ENCODE results near the gene HOXA13. TPM values are rescaled to one million over a fixed set of nuclear protein-coding genes. Genes with fewer than 3 reads are reported as not detected.
A peak's percentile ranks its signal among the peaks of the same experiment; 100 is the strongest.

The HOXA13 gene
- total and polyA plus RNA-seq, 11 donors: not detected

DNA sequence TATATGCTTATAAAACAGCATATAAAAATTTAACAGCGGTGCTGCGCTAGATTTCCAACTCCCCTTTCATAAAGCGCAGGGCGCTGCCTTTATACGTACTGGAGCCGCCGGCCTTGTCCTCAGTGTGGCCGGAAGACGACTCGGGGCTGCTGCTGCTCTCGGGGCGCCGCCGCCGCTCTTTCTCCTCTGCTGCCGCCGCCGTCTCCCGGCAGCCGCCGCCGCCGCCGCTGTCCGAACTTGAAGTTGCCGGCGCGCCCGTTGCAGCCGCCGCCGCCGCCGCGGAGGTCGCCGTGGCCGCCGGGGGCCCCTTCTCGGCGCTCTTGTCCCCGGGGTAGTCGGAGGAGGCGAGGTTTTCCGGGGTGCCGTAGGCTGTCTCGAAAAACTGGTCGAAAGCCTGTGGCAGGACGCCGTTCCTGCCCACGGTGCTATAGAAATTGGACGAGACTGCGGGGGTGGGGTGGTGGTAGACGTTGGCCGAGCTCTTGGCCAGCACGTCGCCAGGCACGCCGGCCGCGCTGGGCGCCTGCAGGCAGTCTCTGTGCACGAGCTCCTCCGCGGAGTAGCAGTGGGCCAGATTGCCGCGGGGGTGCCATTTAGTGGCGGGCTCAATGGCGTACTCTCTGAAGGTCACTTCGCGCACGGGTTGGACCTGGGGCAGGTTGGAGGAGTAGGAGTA lies 15.4 kb downstream of the HOXA13 start:
- no peak for TF ChIP-seq POLR2A (IDR thresholded peaks at IDR 0.05)
- TF ChIP-seq, protein P1, sequence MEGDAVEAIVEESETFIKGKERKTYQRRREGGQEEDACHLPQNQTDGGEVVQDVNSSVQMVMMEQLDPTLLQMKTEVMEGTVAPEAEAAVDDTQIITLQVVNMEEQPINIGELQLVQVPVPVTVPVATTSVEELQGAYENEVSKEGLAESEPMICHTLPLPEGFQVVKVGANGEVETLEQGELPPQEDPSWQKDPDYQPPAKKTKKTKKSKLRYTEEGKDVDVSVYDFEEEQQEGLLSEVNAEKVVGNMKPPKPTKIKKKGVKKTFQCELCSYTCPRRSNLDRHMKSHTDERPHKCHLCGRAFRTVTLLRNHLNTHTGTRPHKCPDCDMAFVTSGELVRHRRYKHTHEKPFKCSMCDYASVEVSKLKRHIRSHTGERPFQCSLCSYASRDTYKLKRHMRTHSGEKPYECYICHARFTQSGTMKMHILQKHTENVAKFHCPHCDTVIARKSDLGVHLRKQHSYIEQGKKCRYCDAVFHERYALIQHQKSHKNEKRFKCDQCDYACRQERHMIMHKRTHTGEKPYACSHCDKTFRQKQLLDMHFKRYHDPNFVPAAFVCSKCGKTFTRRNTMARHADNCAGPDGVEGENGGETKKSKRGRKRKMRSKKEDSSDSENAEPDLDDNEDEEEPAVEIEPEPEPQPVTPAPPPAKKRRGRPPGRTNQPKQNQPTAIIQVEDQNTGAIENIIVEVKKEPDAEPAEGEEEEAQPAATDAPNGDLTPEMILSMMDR (IDR thresholded peaks at IDR 0.05): no peak
- WGBS, 4 donors: 1 to 5% (median 3%) methylated on average over 34 to 72 of the region's 72 CpGs
- intact Hi-C loops (cut with DNase I): no loop called here
- H3K9me3 ChIP-seq: no peaks in the 10 kb centered on the region
- peak in 1 of 5 donors; percentile 68 for DNase-seq
- H3K4me3 ChIP-seq: peak overlapping the region; percentile 19 to 58 (median 36)
- no peak for ATAC-seq
- peaks cover 84 to 100% (median 100%) of the 10 kb centered on the region in 9 donors for H3K27me3 ChIP-seq
- H3K36me3 ChIP-seq: no peaks in the 10 kb centered on the region
- peak overlapping the region in 1 of 12 donors; percentile 91 for H3K27ac ChIP-seq
- H3K4me1 ChIP-seq: peaks cover 4 to 59% (median 39%) of the 10 kb centered on the region in 12 donors

DNA sequence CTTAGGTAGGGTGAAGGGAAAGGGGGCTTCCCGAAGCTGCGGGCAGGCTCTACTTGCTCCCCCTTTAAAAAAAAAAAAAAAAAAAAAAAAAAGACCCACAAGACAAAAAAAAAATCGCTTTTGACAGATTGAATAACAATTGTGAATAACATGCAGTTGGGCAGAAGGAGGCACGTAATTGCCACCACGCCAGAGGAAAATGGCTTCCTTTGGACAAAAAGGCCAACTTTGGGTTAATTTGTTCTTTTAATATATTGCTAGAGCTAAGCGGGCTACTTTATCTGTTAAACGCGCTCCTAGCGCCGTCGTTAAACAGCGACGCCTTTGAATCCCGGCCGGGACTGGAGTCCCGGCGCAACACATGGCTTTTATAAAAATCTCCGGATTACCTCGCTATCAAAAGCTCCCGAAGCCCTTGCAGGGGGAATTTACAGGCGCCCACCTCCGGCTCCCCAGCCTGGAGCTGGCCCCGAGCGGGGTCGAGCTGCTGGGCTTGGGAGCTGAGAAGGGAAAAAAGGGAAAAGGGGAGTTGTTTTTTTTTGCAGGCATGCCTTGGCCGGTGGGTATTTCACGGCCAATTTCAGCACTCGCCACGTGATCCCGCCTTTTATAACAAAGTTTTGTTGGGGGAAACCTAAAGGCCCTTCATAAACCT lies 16.1 kb downstream of the HOXA13 start:
- Histone ChIP-seq H3K27me3 (peaks cover 84 to 100% (median 100%) of the 10 kb centered on the region in 9 donors), H3K4me3 (peak overlapping the region; percentile 19 to 58 (median 36)), H3K9me3 (no peaks in the 10 kb centered on the region), H3K4me1 (peaks cover 4 to 56% (median 36%) of the 10 kb centered on the region in 12 donors), H3K36me3 (no peaks in the 10 kb centered on the region), H3K27ac (peak overlapping the region in 1 of 12 donors; percentile 91)
- ATAC-seq: no peak
- whole genome bisulfite sequencing, 4 donors: 3 to 4% (median 4%) methylated on average over 30 of the region's 30 CpGs
- intact Hi-C loops (cut with DNase I): no loop called here
- TF ChIP-seq, protein P1 (IDR thresholded peaks at IDR 0.05): no peak
- no peak for TF ChIP-seq POLR2A (IDR thresholded peaks at IDR 0.05)
- no peak for DNase-seq

DNA sequence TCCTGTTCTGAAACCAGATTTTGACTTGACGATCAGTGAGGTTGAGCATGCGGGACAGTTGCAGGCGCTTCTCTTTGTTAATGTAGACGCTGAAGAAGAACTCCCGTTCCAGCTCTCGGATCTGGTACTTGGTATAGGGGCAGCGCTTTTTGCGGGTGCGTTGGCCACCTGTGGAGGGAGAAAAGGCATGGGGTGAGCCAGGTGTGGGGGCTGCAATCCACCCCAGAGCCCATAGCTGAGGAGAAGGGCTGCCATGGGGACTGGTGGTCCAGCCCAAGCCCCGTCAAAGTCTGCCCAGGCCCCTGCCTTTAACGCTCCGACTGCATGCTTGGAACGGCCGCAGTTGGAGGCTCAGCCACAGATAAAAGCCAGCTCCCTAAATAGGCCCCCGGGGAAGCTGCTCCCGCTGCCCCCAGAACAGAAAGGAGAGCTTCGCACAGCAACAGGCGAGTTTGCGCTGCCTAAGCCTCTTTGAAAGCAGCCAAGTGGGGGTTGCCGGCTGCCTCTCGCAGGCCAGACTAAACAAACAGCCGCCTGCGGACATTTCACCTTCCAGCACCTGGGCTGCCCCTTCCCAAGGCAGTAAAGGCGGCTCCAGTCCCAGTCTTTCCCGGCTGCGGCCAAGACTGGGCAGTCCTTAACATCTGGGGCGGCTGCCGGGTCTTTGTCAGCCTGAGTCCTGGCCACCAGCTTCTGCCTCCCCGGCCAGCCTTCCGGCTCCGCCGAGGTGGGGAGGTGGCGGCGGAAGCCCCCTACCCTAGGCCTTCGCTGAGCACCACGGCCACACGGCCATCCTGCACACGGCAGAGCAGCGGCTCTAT lies 16.8 kb downstream of the HOXA13 start:
- intact Hi-C loops (cut with DNase I): no loop called here

More for the DNA sequence above, 16.8 kb downstream of the HOXA13 start:
- peak overlapping the region in 1 of 12 donors; percentile 19 for H3K4me3 ChIP-seq
- no peaks in the 10 kb centered on the region for H3K9me3 ChIP-seq
- no peak for ATAC-seq
- peak overlapping the region in 1 of 12 donors; percentile 91 for H3K27ac ChIP-seq
- 6 to 10% (median 7%) methylated on average over 24 to 39 of the region's 39 CpGs for WGBS, 4 donors
- no peak for TF ChIP-seq POLR2A (IDR thresholded peaks at IDR 0.05)
- TF ChIP-seq, protein P1 (IDR thresholded peaks at IDR 0.05): no peak
- H3K4me1 ChIP-seq: peaks cover under 1 to 48% (median 29%) of the 10 kb centered on the region in 12 donors
- H3K36me3 ChIP-seq: no peaks in the 10 kb centered on the region
- H3K27me3 ChIP-seq: peaks cover 84 to 100% (median 100%) of the 10 kb centered on the region in 9 donors
- peak in 1 of 5 donors; percentile 48 for DNase-seq

All from heart left ventricle (tissue), 16 donors.